Neural progenitor cell (in vitro differentiated cells): ENCODE results near the gene PDILT.

Experiments
- EZH2phosphoT487 ChIP-seq: fragments of 200-600 bp; sonication (generic); IDR thresholded peaks from 2 replicates; pipeline ENCODE4 v1.6.1; 2017; ENCODE audit warnings: antibody characterized with exemption
- TF ChIP-seq, protein P1 (sequence below): fragments of 200-600 bp; sonication (generic); IDR thresholded peaks from 2 replicates; pipeline ENCODE4 v1.5.1; 2017; ENCODE audit warnings: antibody characterized with exemption, mild to moderate bottlenecking

DNA sequence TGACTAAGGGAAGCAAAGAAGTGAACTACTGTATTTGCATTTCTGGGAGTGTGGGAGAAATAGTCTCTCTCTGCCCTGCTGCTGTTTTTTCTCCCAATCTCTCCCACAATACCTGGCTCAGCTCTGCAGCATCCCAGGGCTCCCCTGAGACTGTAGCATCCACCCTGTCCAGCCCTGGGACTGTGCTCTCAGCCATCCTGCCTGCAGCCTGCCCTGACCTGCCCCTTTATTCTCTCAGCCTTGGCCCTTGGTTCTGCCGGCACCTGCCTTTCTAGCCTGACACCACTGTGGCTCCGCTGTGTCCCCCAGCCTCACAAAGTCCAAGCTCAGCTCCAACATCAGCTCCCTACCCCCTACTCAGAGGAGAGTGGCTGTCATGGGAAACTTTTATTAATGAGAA lies 1.9 kb downstream of the PDILT start:
- TF ChIP-seq, protein P1, sequence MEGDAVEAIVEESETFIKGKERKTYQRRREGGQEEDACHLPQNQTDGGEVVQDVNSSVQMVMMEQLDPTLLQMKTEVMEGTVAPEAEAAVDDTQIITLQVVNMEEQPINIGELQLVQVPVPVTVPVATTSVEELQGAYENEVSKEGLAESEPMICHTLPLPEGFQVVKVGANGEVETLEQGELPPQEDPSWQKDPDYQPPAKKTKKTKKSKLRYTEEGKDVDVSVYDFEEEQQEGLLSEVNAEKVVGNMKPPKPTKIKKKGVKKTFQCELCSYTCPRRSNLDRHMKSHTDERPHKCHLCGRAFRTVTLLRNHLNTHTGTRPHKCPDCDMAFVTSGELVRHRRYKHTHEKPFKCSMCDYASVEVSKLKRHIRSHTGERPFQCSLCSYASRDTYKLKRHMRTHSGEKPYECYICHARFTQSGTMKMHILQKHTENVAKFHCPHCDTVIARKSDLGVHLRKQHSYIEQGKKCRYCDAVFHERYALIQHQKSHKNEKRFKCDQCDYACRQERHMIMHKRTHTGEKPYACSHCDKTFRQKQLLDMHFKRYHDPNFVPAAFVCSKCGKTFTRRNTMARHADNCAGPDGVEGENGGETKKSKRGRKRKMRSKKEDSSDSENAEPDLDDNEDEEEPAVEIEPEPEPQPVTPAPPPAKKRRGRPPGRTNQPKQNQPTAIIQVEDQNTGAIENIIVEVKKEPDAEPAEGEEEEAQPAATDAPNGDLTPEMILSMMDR = no peak
- no peak for TF ChIP-seq EZH2phosphoT487
